Gastrocnemius medialis (tissue), 4 donors: ENCODE data around the gene FPR1.

ENCODE experiments used
- CTCF ChIP-seq, 5 experiments: fragments of 450-650 bp in 3 of 5; fragments of 200-600 bp in 2 of 5; sonication (generic) in 2 of 5; IDR thresholded peaks in 4 of 5; conservative IDR thresholded peaks in 1 of 5; 1 replicate in 4 of 5; 2 replicates in 1 of 5; pipeline ENCODE4 v1.5.1; 2016 to 2019; ENCODE audit warnings: antibody characterized with exemption in 5 of 5, mild to moderate bottlenecking in 3 of 5, moderate library complexity in 3 of 5
- POLR2A ChIP-seq, 2 donors: fragments of 450-650 bp; IDR thresholded peaks; one replicate each; pipeline ENCODE4 v1.6.1; 2017; ENCODE audit warnings: antibody characterized with exemption in 2 of 2, mild to moderate bottlenecking in 2 of 2, moderate library complexity in 2 of 2

- TF ChIP-seq CTCF (IDR thresholded peaks at IDR 0.05 in 4 of 5, conservative IDR thresholded peaks at IDR 0.05 in 1 of 5) (no peak), POLR2A (IDR thresholded peaks at IDR 0.05) (no peak)
These were observed 14.3 kb downstream of the FPR1 start for GRCh38 chr19:51737389-51737788.
